Tibial nerve (tissue), 4 donors: ENCODE measurements around the gene DCAF11.

Experiments
- EP300 ChIP-seq, 2 donors: sonication (generic); formaldehyde crosslinking; IDR thresholded peaks; one replicate each; pipeline ENCODE4 v1.6.1; 2017; ENCODE audit warnings: antibody characterized with exemption in 2 of 2, mild to moderate bottlenecking in 1 of 2
- TF ChIP-seq, protein P1 (sequence below), 5 experiments: fragments of 200-600 bp in 3 of 5; fragments of 450-650 bp in 2 of 5; sonication (generic) in 3 of 5; IDR thresholded peaks; one replicate each; pipeline ENCODE4 v1.5.1; 2016 to 2019; ENCODE audit warnings: antibody characterized with exemption in 5 of 5, mild to moderate bottlenecking in 3 of 5, moderate library complexity in 2 of 5

GRCh38 chr14:24093901-24094840, 20.4 kb upstream of the DCAF11 start, which contains the start of gene PCK2:
- TF ChIP-seq, protein P1, sequence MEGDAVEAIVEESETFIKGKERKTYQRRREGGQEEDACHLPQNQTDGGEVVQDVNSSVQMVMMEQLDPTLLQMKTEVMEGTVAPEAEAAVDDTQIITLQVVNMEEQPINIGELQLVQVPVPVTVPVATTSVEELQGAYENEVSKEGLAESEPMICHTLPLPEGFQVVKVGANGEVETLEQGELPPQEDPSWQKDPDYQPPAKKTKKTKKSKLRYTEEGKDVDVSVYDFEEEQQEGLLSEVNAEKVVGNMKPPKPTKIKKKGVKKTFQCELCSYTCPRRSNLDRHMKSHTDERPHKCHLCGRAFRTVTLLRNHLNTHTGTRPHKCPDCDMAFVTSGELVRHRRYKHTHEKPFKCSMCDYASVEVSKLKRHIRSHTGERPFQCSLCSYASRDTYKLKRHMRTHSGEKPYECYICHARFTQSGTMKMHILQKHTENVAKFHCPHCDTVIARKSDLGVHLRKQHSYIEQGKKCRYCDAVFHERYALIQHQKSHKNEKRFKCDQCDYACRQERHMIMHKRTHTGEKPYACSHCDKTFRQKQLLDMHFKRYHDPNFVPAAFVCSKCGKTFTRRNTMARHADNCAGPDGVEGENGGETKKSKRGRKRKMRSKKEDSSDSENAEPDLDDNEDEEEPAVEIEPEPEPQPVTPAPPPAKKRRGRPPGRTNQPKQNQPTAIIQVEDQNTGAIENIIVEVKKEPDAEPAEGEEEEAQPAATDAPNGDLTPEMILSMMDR (IDR thresholded peaks at IDR 0.05): peak in 3 of 5 experiments; percentile 21 to 43 (median 30)
- peak in 1 of 2 donors; percentile 78 for TF ChIP-seq EP300 (IDR thresholded peaks at IDR 0.05)
